Stomach (tissue), 4 donors: Measurements from ENCODE around the gene TK2.

ENCODE experiments used
- EP300 ChIP-seq: sonication (generic); formaldehyde crosslinking; IDR thresholded peaks from one replicate; pipeline ENCODE4 v1.6.1; 2017; ENCODE audit warnings: antibody characterized with exemption
- POLR2A ChIP-seq, 4 donors: fragments of 450-650 bp; IDR thresholded peaks; one replicate each; pipeline ENCODE4 v1.6.1; 2016; ENCODE audit warnings: antibody characterized with exemption in 4 of 4, control low read depth in 2 of 4, mild to moderate bottlenecking in 1 of 4, moderate library complexity in 1 of 4
- TF ChIP-seq, protein P1 (sequence below), 7 experiments: fragments of 450-650 bp in 4 of 7; fragments of 200-600 bp in 3 of 7; sonication (generic) in 3 of 7; IDR thresholded peaks; one replicate each; pipeline ENCODE4 v1.5.1; 2016 to 2019; ENCODE audit warnings: antibody characterized with exemption in 7 of 7, control low read depth in 2 of 7, mild to moderate bottlenecking in 1 of 7

DNA sequence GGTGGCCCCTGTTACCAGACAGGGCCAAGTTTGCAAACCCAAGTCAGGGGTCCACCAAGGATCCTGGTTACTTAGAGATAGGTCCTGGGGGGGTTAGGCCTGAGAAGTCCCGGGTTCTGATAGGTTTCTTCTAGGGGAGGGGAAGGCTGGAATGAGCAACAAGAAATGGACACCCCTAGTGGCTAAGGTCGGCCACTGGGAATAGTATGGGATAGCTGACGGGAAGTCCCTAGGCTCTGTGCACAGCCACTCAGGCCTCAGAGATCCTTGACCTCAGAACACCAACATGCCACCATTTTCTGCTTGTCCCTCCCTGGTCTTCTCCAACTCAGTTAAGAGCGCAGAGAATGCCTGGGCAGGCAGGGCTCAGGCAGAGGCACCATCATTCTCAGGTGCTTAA is 13.4 kb downstream of the TK2 start:
- TF ChIP-seq, protein P1, sequence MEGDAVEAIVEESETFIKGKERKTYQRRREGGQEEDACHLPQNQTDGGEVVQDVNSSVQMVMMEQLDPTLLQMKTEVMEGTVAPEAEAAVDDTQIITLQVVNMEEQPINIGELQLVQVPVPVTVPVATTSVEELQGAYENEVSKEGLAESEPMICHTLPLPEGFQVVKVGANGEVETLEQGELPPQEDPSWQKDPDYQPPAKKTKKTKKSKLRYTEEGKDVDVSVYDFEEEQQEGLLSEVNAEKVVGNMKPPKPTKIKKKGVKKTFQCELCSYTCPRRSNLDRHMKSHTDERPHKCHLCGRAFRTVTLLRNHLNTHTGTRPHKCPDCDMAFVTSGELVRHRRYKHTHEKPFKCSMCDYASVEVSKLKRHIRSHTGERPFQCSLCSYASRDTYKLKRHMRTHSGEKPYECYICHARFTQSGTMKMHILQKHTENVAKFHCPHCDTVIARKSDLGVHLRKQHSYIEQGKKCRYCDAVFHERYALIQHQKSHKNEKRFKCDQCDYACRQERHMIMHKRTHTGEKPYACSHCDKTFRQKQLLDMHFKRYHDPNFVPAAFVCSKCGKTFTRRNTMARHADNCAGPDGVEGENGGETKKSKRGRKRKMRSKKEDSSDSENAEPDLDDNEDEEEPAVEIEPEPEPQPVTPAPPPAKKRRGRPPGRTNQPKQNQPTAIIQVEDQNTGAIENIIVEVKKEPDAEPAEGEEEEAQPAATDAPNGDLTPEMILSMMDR (IDR thresholded peaks at IDR 0.05): no peak
- TF ChIP-seq POLR2A (IDR thresholded peaks at IDR 0.05): no peak
- TF ChIP-seq EP300: no peak
